AG04449 (cell line): ENCODE data around the gene SFXN4.

Experiments used
- CTCF ChIA-PET: fragments of 350-600 bp; formaldehyde crosslinking; extraction: SDS; loops from one replicate; lab custom pipeline; 2021; ENCODE audit warnings: antibody characterized with exemption; lab: Yijun Ruan, JAX
- POLR2A ChIA-PET: fragments of 400-600, 350-600 bp; formaldehyde crosslinking; extraction: SDS; loops from one replicate; lab custom pipeline; 2020; ENCODE audit warnings: antibody characterized with exemption, inconsistent platforms; lab: Yijun Ruan, JAX
- DNase-seq: peaks from one replicate; pipeline ENCODE4 v3.0.0-alpha.2; 2010; ENCODE audit warnings: low read depth, low spot score
- H3K4me3 ChIP-seq: 2 replicates; pipeline ENCODE4 v1.5.1; 2011; ENCODE audit warnings: low read depth, mild to moderate bottlenecking, control low read depth, low read length
- TF ChIP-seq, protein P1 (sequence below): IDR thresholded peaks from one replicate; pipeline ENCODE4 v1.5.1; 2011; ENCODE audit warnings: mild to moderate bottlenecking, moderate library complexity, low read length, control low read depth, inconsistent platforms; ENCODE audit not compliant: insufficient read depth; ENCODE audit errors: missing control alignments

The SFXN4 gene

DNA sequence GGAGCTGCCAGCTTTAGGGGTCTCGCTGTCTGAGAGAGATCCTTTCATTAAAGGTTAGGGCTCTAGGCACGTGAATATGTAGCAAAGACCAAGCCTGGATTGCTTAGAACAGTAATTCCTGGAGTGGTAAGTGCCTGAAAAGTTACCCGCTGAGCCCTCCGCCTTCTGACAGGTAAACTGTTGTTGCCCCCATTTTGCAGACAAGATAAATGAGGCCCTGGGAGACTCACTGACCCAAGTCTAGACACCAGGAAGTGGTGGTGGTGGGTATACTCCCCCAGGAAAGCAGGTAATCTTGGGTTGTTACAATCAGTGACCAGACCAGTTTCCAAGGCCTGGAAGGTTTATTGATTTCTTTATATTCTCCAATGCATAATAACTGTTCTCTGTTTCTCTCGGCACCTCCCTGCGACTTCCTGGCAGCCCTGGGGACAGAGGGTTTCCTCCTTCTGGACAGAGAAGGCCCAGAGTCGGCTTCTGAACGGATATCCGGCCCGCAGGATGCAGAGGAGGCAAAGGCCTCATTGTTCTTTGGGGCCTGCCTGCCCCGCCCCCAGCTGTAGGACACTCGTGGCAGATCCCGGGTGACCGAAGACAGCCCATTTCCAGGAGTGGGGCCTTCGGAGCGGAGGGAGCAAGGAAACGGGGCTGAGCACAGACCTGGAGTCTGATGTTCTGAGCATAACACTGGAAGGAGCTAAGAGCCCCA, 40.5 kb upstream of the SFXN4 start:
- no peak for DNase-seq
- CTCF ChIA-PET = interaction anchor here (0.6 to 20.3 kb wide), 50 partner anchors 7 to 532 kb away, joined by 3 to 530 read pairs (median 4); partner anchors contain the start of gene RGS10
- POLR2A ChIA-PET = interaction anchor here (1.6 kb wide), 1 partner anchor 337 kb away, joined by 11 read pairs; the partner anchor contains the start of gene RGS10
- peak overlapping the region; percentile 79 for H3K4me3 ChIP-seq
- TF ChIP-seq, protein P1, sequence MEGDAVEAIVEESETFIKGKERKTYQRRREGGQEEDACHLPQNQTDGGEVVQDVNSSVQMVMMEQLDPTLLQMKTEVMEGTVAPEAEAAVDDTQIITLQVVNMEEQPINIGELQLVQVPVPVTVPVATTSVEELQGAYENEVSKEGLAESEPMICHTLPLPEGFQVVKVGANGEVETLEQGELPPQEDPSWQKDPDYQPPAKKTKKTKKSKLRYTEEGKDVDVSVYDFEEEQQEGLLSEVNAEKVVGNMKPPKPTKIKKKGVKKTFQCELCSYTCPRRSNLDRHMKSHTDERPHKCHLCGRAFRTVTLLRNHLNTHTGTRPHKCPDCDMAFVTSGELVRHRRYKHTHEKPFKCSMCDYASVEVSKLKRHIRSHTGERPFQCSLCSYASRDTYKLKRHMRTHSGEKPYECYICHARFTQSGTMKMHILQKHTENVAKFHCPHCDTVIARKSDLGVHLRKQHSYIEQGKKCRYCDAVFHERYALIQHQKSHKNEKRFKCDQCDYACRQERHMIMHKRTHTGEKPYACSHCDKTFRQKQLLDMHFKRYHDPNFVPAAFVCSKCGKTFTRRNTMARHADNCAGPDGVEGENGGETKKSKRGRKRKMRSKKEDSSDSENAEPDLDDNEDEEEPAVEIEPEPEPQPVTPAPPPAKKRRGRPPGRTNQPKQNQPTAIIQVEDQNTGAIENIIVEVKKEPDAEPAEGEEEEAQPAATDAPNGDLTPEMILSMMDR = no peak

DNA sequence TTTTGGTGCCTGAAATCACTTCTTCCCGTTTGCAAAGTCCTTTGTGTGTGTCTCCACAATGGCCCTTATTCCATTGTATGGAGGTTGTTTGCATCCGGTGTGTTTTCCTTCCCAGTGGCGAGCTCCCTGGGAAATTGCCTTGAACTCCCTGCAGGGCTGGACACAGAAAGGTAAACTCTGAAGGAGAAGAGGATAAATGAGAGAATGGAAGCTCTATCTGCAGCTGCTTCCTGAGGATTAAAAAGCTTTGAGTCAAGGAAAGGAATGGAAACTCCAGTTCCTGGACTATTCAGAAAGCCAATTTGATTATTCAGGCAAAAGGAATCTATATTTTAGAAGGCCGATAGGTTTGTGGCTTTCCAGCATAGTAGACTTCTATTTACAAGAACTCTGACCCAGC, 37.5 kb upstream of the SFXN4 start:
- TF ChIP-seq, protein P1 = no peak
- POLR2A ChIA-PET = interaction anchor here (0.6 kb wide), 1 partner anchor 340 kb away, joined by 3 read pairs; the partner anchor contains the start of gene RGS10
- no peak overlapping the region for H3K4me3 ChIP-seq
- CTCF ChIA-PET = interaction anchor here (0.9 to 20.3 kb wide), 14 partner anchors 12 to 385 kb away, joined by 3 to 530 read pairs (median 4); partner anchors contain the start of gene RGS10
- no peak for DNase-seq

DNA sequence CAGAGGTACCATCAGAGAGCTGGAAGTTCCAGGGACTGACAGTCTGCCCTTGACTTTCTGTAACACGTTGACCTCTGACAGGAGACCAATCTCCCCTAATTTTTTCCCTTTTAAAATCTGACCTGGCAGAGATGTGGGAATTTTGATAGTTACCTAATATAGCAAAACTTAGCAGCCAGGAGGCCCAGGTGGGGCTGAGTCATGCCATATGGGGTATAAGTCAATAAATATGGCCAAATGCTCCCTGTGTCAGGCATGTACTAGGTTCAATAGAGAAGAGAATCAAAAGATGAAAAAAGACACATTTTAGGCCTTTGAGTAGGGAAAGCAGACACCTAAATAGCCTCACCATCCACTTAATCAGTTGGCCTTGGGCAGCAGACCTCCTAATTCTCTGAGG, 35.7 kb upstream of the SFXN4 start:
- no peak for DNase-seq
- POLR2A ChIA-PET = no interaction called here
- TF ChIP-seq, protein P1 = no peak
- H3K4me3 ChIP-seq = no peak overlapping the region
- CTCF ChIA-PET = interaction anchor here (1.0 to 20.3 kb wide), 12 partner anchors 10 to 407 kb away, joined by 3 to 530 read pairs (median 20); partner anchors contain the start of gene RGS10

DNA sequence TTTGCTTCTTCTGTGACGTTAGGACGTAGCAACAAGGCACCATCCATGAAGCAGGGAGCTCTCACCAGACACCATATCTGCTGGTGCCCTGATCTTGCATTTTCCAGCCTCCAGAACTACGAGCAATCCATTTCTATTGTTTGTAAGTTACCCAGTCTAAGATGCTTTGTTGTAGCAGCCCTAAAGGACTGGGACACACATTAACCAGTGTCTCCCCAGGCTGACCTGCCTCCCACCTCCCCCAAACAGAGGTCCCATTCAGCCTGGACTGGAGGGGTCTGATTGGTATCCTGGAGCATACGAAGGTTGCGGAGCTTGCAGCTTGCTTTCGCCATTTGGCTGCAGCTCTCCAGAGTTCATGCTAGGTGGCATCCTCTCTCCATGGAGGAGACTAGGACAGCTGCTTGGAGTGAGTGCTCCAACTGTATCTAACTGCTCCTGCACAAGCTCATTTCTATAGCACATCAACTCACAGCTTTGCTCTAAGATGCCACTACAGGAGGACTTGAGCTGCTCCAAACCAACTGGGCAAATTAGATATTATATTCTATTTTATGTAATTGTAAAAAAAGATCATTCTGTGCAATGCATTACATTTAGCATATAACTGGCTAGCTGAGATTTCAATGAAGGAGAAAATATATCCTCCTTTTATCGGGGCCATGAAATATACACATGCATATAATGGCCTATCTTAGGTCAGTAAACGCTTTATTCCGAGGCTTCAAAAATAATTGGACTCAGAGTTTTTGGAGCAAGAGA, 33.9 kb upstream of the SFXN4 start:
- H3K4me3 ChIP-seq = no peak overlapping the region
- ChIA-PET POLR2A (interaction anchor here (0.5 to 1.0 kb wide), 6 partner anchors 61 to 396 kb away, joined by 3 to 6 read pairs (median 3); partner anchors contain the start of gene RGS10), CTCF (interaction anchor here (0.5 to 20.3 kb wide), 58 partner anchors 9 to 552 kb away, joined by 3 to 530 read pairs (median 4); partner anchors contain the start of genes GRK5, RGS10 and TIAL1)
- TF ChIP-seq, protein P1 = peak; percentile 85
- DNase-seq = peak; percentile 56

DNA sequence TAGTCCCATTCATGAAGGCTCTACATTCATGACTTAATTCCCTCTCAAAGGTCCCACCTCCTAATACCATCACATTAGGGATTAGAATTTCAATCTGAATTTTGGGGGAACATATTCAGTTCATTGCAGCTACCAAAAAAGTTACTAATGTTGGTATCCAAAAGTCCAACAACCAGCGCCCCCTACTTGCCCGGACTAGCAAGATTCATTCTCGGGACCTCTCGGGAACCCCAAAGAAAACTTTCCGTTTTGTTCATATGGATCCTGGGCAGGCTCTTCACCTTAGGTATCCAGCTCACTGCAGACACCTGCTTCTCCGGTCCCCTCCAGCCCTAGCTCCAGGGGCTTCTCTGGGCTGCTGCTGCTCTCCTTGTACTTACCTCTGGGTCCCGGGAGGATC, 32.9 kb upstream of the SFXN4 start:
- no peak for DNase-seq
- TF ChIP-seq, protein P1 = peak; percentile 23
- no peak overlapping the region for H3K4me3 ChIP-seq
- ChIA-PET CTCF (interaction anchor here (0.7 to 20.3 kb wide), 39 partner anchors 8 to 489 kb away, joined by 3 to 530 read pairs (median 5); partner anchors contain the start of genes BAG3, GRK5 and RGS10), POLR2A (interaction anchor here (0.5 to 0.9 kb wide), 2 partner anchors 88 to 246 kb away, joined by 3 read pairs; no protein-coding TSS in a partner anchor)
